CD4-positive, alpha-beta memory T cell (primary cell): ENCODE data around the gene MTFR1L. TPM values are rescaled to one million over a fixed set of nuclear protein-coding genes. Genes with fewer than 3 reads are reported as not detected.
A peak's percentile ranks its signal among the peaks of the same experiment; 100 is the strongest.

Experiments used
- CTCF ChIA-PET: fragments of 350-600 bp; sonication (Branson Sonifier 250); formaldehyde crosslinking; loops from one replicate; lab custom pipeline; 2021; ENCODE audit warnings: inconsistent platforms; ENCODE audit not compliant: partially characterized antibody; lab: Charles Lee
- POLR2A ChIA-PET: fragments of 350-600 bp; sonication (Branson Sonifier 250); formaldehyde crosslinking; loops from one replicate; lab custom pipeline; 2021; ENCODE audit not compliant: partially characterized antibody; lab: Charles Lee
- DNase-seq, 5 donors: peaks; one replicate each; pipeline versions ENCODE4 v3.0.0 to v3.0.0-alpha.2; 2020 to 2022; ENCODE audit warnings: mixed read lengths in 1 of 5
- H3K27ac ChIP-seq: one replicate; pipeline ENCODE4 v1.7.0; 2013; ENCODE audit warnings: low read depth, low read length
- H3K27me3 ChIP-seq: 2 replicates; pipeline ENCODE4 v1.7.0; 2013; ENCODE audit warnings: mild to moderate bottlenecking, low read length, moderate library complexity; ENCODE audit not compliant: insufficient read depth
- H3K36me3 ChIP-seq: 2 replicates; pipeline ENCODE4 v1.7.0; 2013; ENCODE audit warnings: mild to moderate bottlenecking, low read length, moderate library complexity; ENCODE audit not compliant: insufficient read depth
- H3K4me1 ChIP-seq: 2 replicates; pipeline ENCODE4 v1.7.0; 2013; ENCODE audit warnings: mild to moderate bottlenecking, low read length, moderate library complexity; ENCODE audit not compliant: insufficient read depth
- H3K4me3 ChIP-seq, 2 donors: one replicate each; pipeline ENCODE4 v1.7.0; 2013; ENCODE audit warnings: low read length in 2 of 2, mild to moderate bottlenecking in 1 of 2
- H3K9me3 ChIP-seq, 2 donors: one replicate each; pipeline ENCODE4 v1.7.0; 2013; ENCODE audit warnings: low read length in 2 of 2, control low read depth in 1 of 2; ENCODE audit not compliant: control insufficient read depth in 1 of 2
- H3K27ac Mint-ChIP-seq, 7 donors: one replicate each; pipeline ENCODE4 v1.8.0; 2020 to 2021; ENCODE audit warnings: mixed read lengths in 7 of 7, mild to moderate bottlenecking in 6 of 7, inconsistent platforms in 3 of 7, moderate library complexity in 3 of 7
- H3K27me3 Mint-ChIP-seq, 2 donors: one replicate each; pipeline ENCODE4 v1.8.0; 2020 to 2021; ENCODE audit warnings: mixed read lengths in 2 of 2
- H3K36me3 Mint-ChIP-seq, 2 donors: one replicate each; pipeline ENCODE4 v1.8.0; 2020 to 2021; ENCODE audit warnings: mixed read lengths in 2 of 2, inconsistent platforms in 1 of 2, mild to moderate bottlenecking in 1 of 2
- H3K4me1 Mint-ChIP-seq, 4 donors: one replicate each; pipeline ENCODE4 v1.8.0; 2020 to 2021; ENCODE audit warnings: mixed read lengths in 4 of 4, mild to moderate bottlenecking in 1 of 4
- H3K4me3 Mint-ChIP-seq, 8 donors: one replicate each; pipeline ENCODE4 v1.8.0; 2020 to 2021; ENCODE audit warnings: mixed read lengths in 8 of 8, mild to moderate bottlenecking in 7 of 8, moderate library complexity in 6 of 8, inconsistent platforms in 3 of 8
- H3K9me3 Mint-ChIP-seq, 8 donors: one replicate each; pipeline ENCODE4 v1.8.0; 2020 to 2021; ENCODE audit warnings: mixed read lengths in 8 of 8, mild to moderate bottlenecking in 5 of 8, inconsistent platforms in 3 of 8, moderate library complexity in 1 of 8
- intact Hi-C: fragments of 100-400 bp; cut with micrococcal nuclease; formaldehyde crosslinking; loops from one replicate; pipeline ENCODE4 v1.15.1; 2023
- polyA plus RNA-seq, 2 donors: library from polyadenylated mRNA; unstranded; fragments of 300-500 nt; fragmentation: Illumina TruSeq; gene quantifications; one replicate each; pipeline ENCODE4 v1.2.3, GENCODE V29; 2021
- total RNA-seq, 2 experiments: library from RNA; stranded (reverse); gene quantifications; one replicate each; pipeline ENCODE4 v1.2.3, GENCODE V29; 2021

MTFR1L gene
- total and polyA plus RNA-seq, 4 experiments from 2014 or later, result 27.5 to 58.4 (median 55.3) TPM

DNA sequence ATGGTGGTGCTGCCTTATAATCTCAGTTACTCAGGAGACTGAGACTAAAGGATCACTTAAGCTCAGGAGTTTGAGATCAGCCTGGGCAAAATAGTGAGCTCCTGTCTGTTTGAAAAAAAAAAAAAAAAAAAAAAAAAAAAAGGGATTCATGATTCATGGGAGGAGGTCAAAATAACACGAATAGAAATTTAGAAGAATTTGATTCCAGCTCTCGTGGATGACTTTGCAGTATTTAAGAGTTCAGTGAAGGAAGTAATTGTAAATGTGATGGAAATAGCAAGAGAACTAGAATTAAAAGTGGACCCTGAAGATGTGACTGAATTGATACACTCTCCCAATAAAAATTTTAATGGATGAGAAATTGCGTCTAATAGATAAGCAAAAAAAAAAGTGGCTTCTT lies 23.7 kb downstream of the MTFR1L start:
- Mint-ChIP-seq H3K27me3 (no peaks in the 10 kb centered on the region), H3K4me3 (no peak overlapping the region), H3K9me3 (peaks cover 0 to 9% (median 4%) of the 10 kb centered on the region in 8 donors), H3K4me1 (no peaks in the 10 kb centered on the region), H3K36me3 (peaks cover 0 to 5% of the 10 kb centered on the region in 2 donors), H3K27ac (no peak overlapping the region)
- CTCF ChIA-PET, result no interaction called here
- POLR2A ChIA-PET, result no interaction called here
- intact Hi-C loops, result no loop called here
- Histone ChIP-seq H3K27me3 (no peaks in the 10 kb centered on the region), H3K27ac (no peak overlapping the region), H3K4me3 (no peak overlapping the region), H3K9me3 (no peaks in the 10 kb centered on the region), H3K4me1 (no peaks in the 10 kb centered on the region), H3K36me3 (no peaks in the 10 kb centered on the region)
- no peak for DNase-seq

DNA sequence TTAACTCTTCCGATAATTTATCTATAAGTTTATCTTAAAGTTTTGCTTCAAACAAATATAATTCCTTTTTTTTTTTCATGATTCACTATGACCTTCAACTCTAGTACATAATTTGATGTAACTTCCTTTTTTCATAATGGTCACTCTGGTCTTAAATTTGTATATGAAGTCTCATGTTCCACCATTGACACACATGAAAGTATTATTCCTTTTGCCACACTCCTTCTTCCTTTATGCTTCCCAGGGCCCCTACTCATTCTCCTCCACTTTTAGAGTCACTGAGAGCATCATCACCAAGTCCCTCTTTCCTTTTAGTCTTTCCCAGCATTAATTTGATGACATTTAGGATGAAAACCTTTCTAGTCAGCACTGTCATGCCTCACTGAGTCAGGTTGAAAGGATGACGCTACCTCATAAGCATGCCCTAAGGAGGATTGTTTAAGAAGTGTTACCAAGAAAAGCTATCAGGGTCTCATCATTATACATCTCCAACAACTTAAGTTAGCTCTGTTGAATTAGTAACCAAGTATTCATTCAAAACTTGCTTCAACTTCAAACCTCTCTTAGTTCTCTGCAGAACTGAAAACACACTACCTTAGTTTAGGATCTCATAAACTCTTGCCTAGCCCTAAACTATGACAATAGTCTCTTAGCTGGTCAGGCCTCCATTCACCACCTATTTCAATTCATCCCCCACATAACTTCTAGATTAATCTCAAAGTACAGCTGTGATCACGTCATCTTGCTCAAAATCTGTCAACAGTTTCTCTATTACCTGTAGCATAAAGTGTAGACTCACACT lies 25.0 kb downstream of the MTFR1L start:
- Mint-ChIP-seq H3K9me3 (peaks cover 0 to 7% (median 3%) of the 10 kb centered on the region in 8 donors), H3K36me3 (peaks cover 0 to 5% of the 10 kb centered on the region in 2 donors), H3K27ac (peak overlapping the region in 1 of 7 donors; percentile 10), H3K4me3 (no peak overlapping the region), H3K4me1 (no peaks in the 10 kb centered on the region), H3K27me3 (no peaks in the 10 kb centered on the region)
- H3K9me3 ChIP-seq, result no peaks in the 10 kb centered on the region
- H3K27ac ChIP-seq, result no peak overlapping the region
- ChIA-PET POLR2A (interaction anchor here (0.6 kb wide), 1 partner anchor 228 kb away, joined by 4 read pairs; no protein-coding TSS in a partner anchor), CTCF (interaction anchor here (1.0 kb wide), 2 partner anchors 12 to 153 kb away, joined by 3 read pairs; partner anchors contain the start of gene PAFAH2)
- H3K36me3 ChIP-seq, result no peaks in the 10 kb centered on the region
- DNase-seq, result no peak
- intact Hi-C loops, result no loop called here
- H3K4me3 ChIP-seq, result no peak overlapping the region
- no peaks in the 10 kb centered on the region for H3K27me3 ChIP-seq
- H3K4me1 ChIP-seq, result no peaks in the 10 kb centered on the region

DNA sequence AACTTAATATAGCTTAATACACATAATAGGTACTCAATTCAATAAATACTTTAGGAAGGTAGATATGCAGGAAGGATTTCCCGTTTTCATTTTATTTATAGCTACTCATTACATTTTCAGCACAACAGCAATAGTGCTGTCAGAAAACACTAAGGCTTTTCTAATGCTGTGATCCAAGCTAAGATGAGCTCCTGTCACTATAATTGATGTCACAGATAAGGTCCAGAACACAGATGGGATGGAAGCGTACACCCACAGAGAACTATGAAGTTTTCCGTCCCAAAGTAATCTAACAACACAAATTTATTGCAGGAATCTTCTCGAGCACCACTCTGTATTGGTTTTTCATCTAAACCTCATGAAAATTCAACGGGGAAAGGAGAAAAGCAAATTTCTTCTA lies 25.9 kb downstream of the MTFR1L start:
- Mint-ChIP-seq H3K4me3 (no peak overlapping the region), H3K36me3 (no peaks in the 10 kb centered on the region), H3K9me3 (peaks cover 0 to under 1% (median 0%) of the 10 kb centered on the region in 8 donors), H3K27ac (no peak overlapping the region), H3K27me3 (no peaks in the 10 kb centered on the region), H3K4me1 (no peaks in the 10 kb centered on the region)
- Histone ChIP-seq H3K27ac (no peak overlapping the region), H3K4me3 (no peak overlapping the region), H3K36me3 (no peaks in the 10 kb centered on the region), H3K27me3 (no peaks in the 10 kb centered on the region), H3K4me1 (no peaks in the 10 kb centered on the region), H3K9me3 (no peaks in the 10 kb centered on the region)
- ChIA-PET CTCF (interaction anchor here (1.0 kb wide), 1 partner anchor 12 kb away, joined by 3 read pairs; no protein-coding TSS in a partner anchor), POLR2A (no interaction called here)
- no peak for DNase-seq
- intact Hi-C loops, result no loop called here

DNA sequence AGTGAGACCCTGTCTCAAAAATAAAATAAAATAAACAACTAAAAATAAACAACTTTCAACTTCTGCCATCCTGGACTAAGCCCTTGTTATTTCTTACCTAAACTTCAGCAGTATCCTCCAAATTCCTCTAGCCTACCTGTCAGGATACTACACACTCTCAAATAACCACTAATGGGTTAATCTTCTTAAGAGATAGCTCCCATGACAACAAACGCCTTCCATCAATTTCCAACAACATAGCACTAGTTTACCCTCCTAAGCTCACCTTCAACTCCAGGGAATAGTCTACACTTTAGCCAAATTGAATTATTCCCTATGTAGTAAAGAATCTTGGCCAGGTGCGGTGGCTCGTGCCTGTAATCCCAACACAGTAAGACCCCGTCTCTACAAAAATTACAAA lies 28.2 kb downstream of the MTFR1L start:
- no peak overlapping the region for H3K4me3 Mint-ChIP-seq
- no peaks in the 10 kb centered on the region for H3K36me3 ChIP-seq
- H3K4me1 Mint-ChIP-seq, result no peaks in the 10 kb centered on the region
- no peak overlapping the region for H3K27ac Mint-ChIP-seq
- no peak for DNase-seq
- no peaks in the 10 kb centered on the region for H3K36me3 Mint-ChIP-seq
- H3K4me3 ChIP-seq, result no peak overlapping the region
- H3K9me3 ChIP-seq, result no peaks in the 10 kb centered on the region
- H3K27ac ChIP-seq, result no peak overlapping the region
- H3K9me3 Mint-ChIP-seq, result peaks cover 0 to 7% (median 0%) of the 10 kb centered on the region in 8 donors
- ChIA-PET CTCF (no interaction called here), POLR2A (no interaction called here)
- H3K27me3 ChIP-seq, result no peaks in the 10 kb centered on the region
- H3K4me1 ChIP-seq, result no peaks in the 10 kb centered on the region
- intact Hi-C loops, result no loop called here
- no peaks in the 10 kb centered on the region for H3K27me3 Mint-ChIP-seq

DNA sequence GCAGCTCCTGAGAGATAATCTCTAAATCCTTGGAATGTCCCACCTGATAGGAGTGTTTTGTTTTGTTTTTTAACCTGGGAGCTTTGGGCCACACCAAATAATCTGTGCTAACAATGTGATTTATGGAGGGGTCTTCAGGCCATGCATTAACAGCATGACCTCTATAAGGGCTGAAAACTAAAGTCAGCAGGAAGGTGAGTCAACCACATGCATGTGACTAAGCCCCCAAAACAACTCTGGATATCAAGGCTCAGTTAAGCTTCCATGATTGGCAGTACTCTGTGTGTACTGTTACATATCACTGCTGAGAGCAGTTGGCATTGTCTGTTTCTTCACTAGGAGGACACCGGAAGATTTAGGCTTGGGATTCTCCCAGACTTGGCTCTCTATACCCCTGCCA lies 28.8 kb downstream of the MTFR1L start:
- H3K9me3 ChIP-seq, result no peaks in the 10 kb centered on the region
- Mint-ChIP-seq H3K27me3 (no peaks in the 10 kb centered on the region), H3K27ac (no peak overlapping the region), H3K36me3 (no peaks in the 10 kb centered on the region), H3K4me3 (no peak overlapping the region), H3K4me1 (no peaks in the 10 kb centered on the region), H3K9me3 (peaks cover 0 to 7% (median 0%) of the 10 kb centered on the region in 8 donors)
- no peak overlapping the region for H3K27ac ChIP-seq
- H3K36me3 ChIP-seq, result no peaks in the 10 kb centered on the region
- H3K27me3 ChIP-seq, result no peaks in the 10 kb centered on the region
- intact Hi-C loops, result no loop called here
- no peak for DNase-seq
- no peak overlapping the region for H3K4me3 ChIP-seq
- no peaks in the 10 kb centered on the region for H3K4me1 ChIP-seq
- ChIA-PET CTCF (interaction anchor here (0.7 kb wide), 1 partner anchor 15 kb away, joined by 3 read pairs; no protein-coding TSS in a partner anchor), POLR2A (no interaction called here)

DNA sequence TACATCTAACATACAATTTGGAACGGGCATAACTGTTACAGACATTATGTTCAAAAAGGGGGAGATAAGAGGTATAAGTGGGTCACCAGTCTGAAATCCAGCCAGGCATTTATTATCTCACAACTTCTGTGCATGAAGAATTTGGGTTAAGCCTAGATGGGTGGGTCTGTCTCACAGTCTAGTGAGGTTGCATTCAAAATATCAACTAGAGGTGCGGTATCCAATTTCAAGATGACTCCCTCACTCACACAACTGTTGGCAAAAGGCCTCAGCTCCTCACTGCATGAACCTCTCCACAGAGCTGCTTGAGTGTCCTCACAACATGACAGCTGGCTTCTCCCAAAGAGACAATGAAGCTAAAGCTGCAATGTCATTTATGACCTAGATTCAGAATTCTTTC lies 34.8 kb downstream of the MTFR1L start:
- Histone ChIP-seq H3K4me1 (peaks cover 10% of the 10 kb centered on the region), H3K27ac (no peak overlapping the region), H3K27me3 (no peaks in the 10 kb centered on the region), H3K4me3 (no peak overlapping the region), H3K9me3 (no peaks in the 10 kb centered on the region), H3K36me3 (no peaks in the 10 kb centered on the region)
- H3K36me3 Mint-ChIP-seq, result peaks cover 0 to 2% of the 10 kb centered on the region in 2 donors
- DNase-seq, result no peak
- POLR2A ChIA-PET, result no interaction called here
- H3K27ac Mint-ChIP-seq, result no peak overlapping the region
- CTCF ChIA-PET, result no interaction called here
- no peak overlapping the region for H3K4me3 Mint-ChIP-seq
- H3K9me3 Mint-ChIP-seq, result peaks cover 0 to 7% (median 0%) of the 10 kb centered on the region in 8 donors
- no peaks in the 10 kb centered on the region for H3K27me3 Mint-ChIP-seq
- H3K4me1 Mint-ChIP-seq, result peaks cover 6 to 11% (median 8%) of the 10 kb centered on the region in 4 donors
- intact Hi-C loops, result no loop called here

DNA sequence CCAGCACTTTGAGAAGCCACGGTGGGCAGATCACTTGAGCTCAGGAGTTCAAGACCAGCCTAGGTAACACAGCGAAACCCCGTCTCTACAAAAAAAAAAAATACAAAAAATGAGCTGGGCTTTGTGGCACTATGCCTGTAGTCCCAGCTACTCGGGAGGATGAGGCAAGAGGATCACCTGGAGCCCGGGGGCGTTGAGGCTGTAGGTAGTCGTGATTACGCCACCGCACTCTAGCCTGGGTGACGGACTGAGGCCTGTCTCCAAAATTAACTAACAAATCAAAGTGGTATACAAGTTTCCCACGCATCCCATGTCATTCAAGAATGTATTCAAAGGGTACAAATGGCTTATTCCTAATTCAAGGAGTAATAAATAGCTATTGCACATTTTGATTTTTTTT lies 37.1 kb downstream of the MTFR1L start:
- Histone ChIP-seq H3K9me3 (no peaks in the 10 kb centered on the region), H3K36me3 (no peaks in the 10 kb centered on the region), H3K4me3 (no peak overlapping the region), H3K27me3 (no peaks in the 10 kb centered on the region), H3K27ac (no peak overlapping the region), H3K4me1 (peaks cover 16% of the 10 kb centered on the region)
- no peak for DNase-seq
- Mint-ChIP-seq H3K36me3 (peaks cover 0 to 3% of the 10 kb centered on the region in 2 donors), H3K9me3 (no peaks in the 10 kb centered on the region), H3K4me3 (no peak overlapping the region), H3K4me1 (peaks cover 9 to 24% (median 14%) of the 10 kb centered on the region in 4 donors), H3K27ac (no peak overlapping the region), H3K27me3 (no peaks in the 10 kb centered on the region)
- intact Hi-C loops, result no loop called here
- ChIA-PET CTCF (interaction anchor here (0.7 kb wide), 1 partner anchor 12 kb away, joined by 3 read pairs; no protein-coding TSS in a partner anchor), POLR2A (interaction anchor here (0.6 to 5.0 kb wide), 2 partner anchors 26 to 36 kb away, joined by 3 to 28 read pairs; partner anchors contain the start of gene MTFR1L)
